ENCODE measurements around the gene ABCD3. TPM values are rescaled to one million over a fixed set of nuclear protein-coding genes. Genes with fewer than 3 reads are reported as not detected.

The ABCD3 gene
- total and polyA plus RNA-seq, 2 of the 8 experiments (the other 6 are each of a cell fraction or from before 2014, with no cell fraction given) = 6.6 to 29.4 TPM

DNA sequence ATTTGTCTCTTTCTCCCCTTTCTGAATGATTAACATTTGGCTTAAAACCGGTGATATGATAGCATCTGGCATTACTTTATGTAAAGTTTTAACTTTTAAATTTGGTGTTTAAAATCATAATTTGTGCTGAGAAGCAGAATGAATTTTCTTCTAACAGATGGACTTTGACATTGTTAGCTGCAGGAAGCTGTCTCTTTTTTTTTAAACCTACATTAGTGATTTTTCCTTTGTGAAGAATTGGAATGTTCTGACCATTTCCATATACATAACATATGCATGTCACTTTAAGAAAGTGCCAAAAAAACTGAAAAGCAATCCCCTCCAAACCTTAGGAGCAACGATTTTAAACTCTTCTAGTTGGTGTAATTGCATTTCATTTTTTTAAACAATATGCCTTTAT lies 101.2 kb downstream of the ABCD3 start:
- no peak overlapping the region for H3K4me3 ChIP-seq (ENCODE audit: extremely low read depth in 1 of 4, insufficient read depth in 2 of 4, low read depth in 3 of 4, low read length in 4 of 4)
- H3K56ac ChIP-seq (replicated peaks; ENCODE audit: insufficient read length, low read depth, low read length) = no peak overlapping the region
- no peak overlapping the region for H2AK5ac ChIP-seq (ENCODE audit: low read depth, low read length)
- no peak overlapping the region for H3K4me2 ChIP-seq (ENCODE audit: insufficient read depth in 1 of 2, low read depth in 2 of 2, low read length in 2 of 2)
- no peak overlapping the region for H3K9ac ChIP-seq (replicated peaks in 1 of 4; ENCODE audit: extremely low read depth in 1 of 4, low read depth in 3 of 4, low read length in 3 of 4)
- H3K27ac ChIP-seq (ENCODE audit: low read depth, low read length) = no peak overlapping the region
- no peak overlapping the region for H2BK20ac ChIP-seq (ENCODE audit: low read length)
- no peak overlapping the region for H2BK120ac ChIP-seq (replicated peaks; ENCODE audit: low read depth, low read length)
- H2BK15ac ChIP-seq (ENCODE audit: low read length) = no peak overlapping the region
- DNase-seq (ENCODE audit: low read depth in 1 of 2, low spot score in 2 of 2) (no peak), FAIRE-seq (no peak)
- no peaks in the 10 kb centered on the region for H3K23me2 ChIP-seq (ENCODE audit: low read depth, low read length)
- H4K5ac ChIP-seq (ENCODE audit: insufficient read length, low read depth, low read length) = no peak overlapping the region
- H3K27me3 ChIP-seq (replicated peaks in 1 of 4; ENCODE audit: control insufficient read depth in 3 of 4, extremely low read depth in 1 of 4, insufficient read depth in 3 of 4, low read length in 3 of 4) = no peaks in the 10 kb centered on the region
- 88% methylated on average over 2 of the region's 2 CpGs; no CpG with 5 or more reads in 1 of the 2 experiments for WGBS, 2 experiments (ENCODE audit: extremely low coverage in 1 of 2, insufficient coverage in 1 of 2, insufficient read length in 1 of 2, insufficient replicate concordance in 2 of 2, low coverage in 1 of 2, low lambda C conversion rate in 2 of 2, missing lambda C conversion rate in 1 of 2)
- ChIA-PET POLR2A (ENCODE audit: partially characterized antibody) (no interaction called here), CTCF (ENCODE audit: partially characterized antibody) (interaction anchor here (1.3 to 15.1 kb wide), 4 partner anchors 9 to 286 kb away, joined by 4 to 212 read pairs (median 5); no protein-coding TSS in a partner anchor)
- no peaks in the 10 kb centered on the region for H4K20me1 ChIP-seq (replicated peaks in 1 of 2; ENCODE audit: control insufficient read depth in 1 of 2, insufficient read depth in 2 of 2, low read length in 2 of 2)
- H3K9me3 ChIP-seq (ENCODE audit: insufficient read depth in 2 of 2, low read depth in 1 of 2, low read length in 1 of 2) = no peaks in the 10 kb centered on the region
- H3K14ac ChIP-seq (ENCODE audit: insufficient read length) = no peak overlapping the region
- H3K79me1 ChIP-seq (ENCODE audit: low read depth, low read length) = no peaks in the 10 kb centered on the region
- H3K4ac ChIP-seq (replicated peaks; ENCODE audit: insufficient read length, low read depth, low read length) = no peak overlapping the region
- H2BK5ac ChIP-seq (ENCODE audit: low read depth, low read length) = no peak overlapping the region
- no peak overlapping the region for H4K8ac ChIP-seq (ENCODE audit: extremely low read depth, insufficient read depth, low read length)
- no peak overlapping the region for H4K91ac ChIP-seq (replicated peaks; ENCODE audit: insufficient read length, low read length)
- no peak overlapping the region for H3K18ac ChIP-seq (ENCODE audit: extremely low read depth, low read length)
- no peak overlapping the region for H2AFZ ChIP-seq (ENCODE audit: low read length)
- no peaks in the 10 kb centered on the region for H3K36me3 ChIP-seq (ENCODE audit: control insufficient read depth in 2 of 4, insufficient read depth in 4 of 4, low read length in 3 of 4)
- no peak overlapping the region for H2BK12ac ChIP-seq (ENCODE audit: low read depth, low read length)
- no peaks in the 10 kb centered on the region for H3K4me1 ChIP-seq (replicated peaks in 1 of 4; ENCODE audit: control insufficient read depth in 3 of 4, insufficient read depth in 4 of 4, low read length in 3 of 4)
- no peak overlapping the region for H3K23ac ChIP-seq (ENCODE audit: insufficient read length)
- no peaks in the 10 kb centered on the region for H3K79me2 ChIP-seq (ENCODE audit: control insufficient read depth in 1 of 2, insufficient read depth in 2 of 2, low read length in 2 of 2)
- TF ChIP-seq TCF12 (IDR thresholded peaks at IDR 0.05; ENCODE audit: low read depth, low read length) = no peak
- no peak for TF ChIP-seq BCL11A (IDR thresholded peaks at IDR 0.05; ENCODE audit: low read depth in 2 of 2, low read length in 2 of 2)
- TF ChIP-seq ZNF274 (IDR thresholded peaks at IDR 0.05; ENCODE audit: borderline replicate concordance, extremely low read depth, low read length) = no peak
- no peak for TF ChIP-seq SP2 (IDR thresholded peaks at IDR 0.05; ENCODE audit: low read length)
- TF ChIP-seq CHD1 (IDR thresholded peaks at IDR 0.05; ENCODE audit: low read depth, low read length) = no peak
- no peak for TF ChIP-seq EZH2 (IDR thresholded peaks at IDR 0.05; ENCODE audit: low read depth, low read length, severe bottlenecking)
- TF ChIP-seq CREB1 (IDR thresholded peaks at IDR 0.05) = no peak
- TF ChIP-seq, protein P1, sequence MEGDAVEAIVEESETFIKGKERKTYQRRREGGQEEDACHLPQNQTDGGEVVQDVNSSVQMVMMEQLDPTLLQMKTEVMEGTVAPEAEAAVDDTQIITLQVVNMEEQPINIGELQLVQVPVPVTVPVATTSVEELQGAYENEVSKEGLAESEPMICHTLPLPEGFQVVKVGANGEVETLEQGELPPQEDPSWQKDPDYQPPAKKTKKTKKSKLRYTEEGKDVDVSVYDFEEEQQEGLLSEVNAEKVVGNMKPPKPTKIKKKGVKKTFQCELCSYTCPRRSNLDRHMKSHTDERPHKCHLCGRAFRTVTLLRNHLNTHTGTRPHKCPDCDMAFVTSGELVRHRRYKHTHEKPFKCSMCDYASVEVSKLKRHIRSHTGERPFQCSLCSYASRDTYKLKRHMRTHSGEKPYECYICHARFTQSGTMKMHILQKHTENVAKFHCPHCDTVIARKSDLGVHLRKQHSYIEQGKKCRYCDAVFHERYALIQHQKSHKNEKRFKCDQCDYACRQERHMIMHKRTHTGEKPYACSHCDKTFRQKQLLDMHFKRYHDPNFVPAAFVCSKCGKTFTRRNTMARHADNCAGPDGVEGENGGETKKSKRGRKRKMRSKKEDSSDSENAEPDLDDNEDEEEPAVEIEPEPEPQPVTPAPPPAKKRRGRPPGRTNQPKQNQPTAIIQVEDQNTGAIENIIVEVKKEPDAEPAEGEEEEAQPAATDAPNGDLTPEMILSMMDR (IDR thresholded peaks at IDR 0.05; ENCODE audit: control extremely low read depth in 1 of 3, insufficient read depth in 1 of 3, low read depth in 1 of 3, low read length in 3 of 3) = no peak
- TF ChIP-seq RXRA (IDR thresholded peaks at IDR 0.05; ENCODE audit: insufficient read depth, low read depth, low read length) = no peak
